GM23338 (cell line): ENCODE measurements around the gene NRF1. TPM values are rescaled to one million over a fixed set of nuclear protein-coding genes. Genes with fewer than 3 reads are reported as not detected.

ENCODE experiments used
- ATAC-seq: fragments of 200-7000 bp; cut with Tn5 transposase; 3 replicates; pipeline ENCODE4 v1.9.1; 2020
- DNase-seq: peaks from one replicate; pipeline ENCODE4 v3.0.0-alpha.2; 2015; ENCODE audit warnings: low spot score
- H2AFZ ChIP-seq: fragments of 200-600 bp; sonication (generic); 2 replicates; pipeline ENCODE4 v1.8.0; 2016; ENCODE audit warnings: antibody characterized with exemption, mild to moderate bottlenecking, moderate library complexity
- H3F3A ChIP-seq: fragments of 200-600 bp; sonication (generic); replicated peaks from 2 replicates; pipeline ENCODE4 v1.8.0; 2017; ENCODE audit warnings: antibody characterized with exemption, mixed run types, low read depth
- H3K27ac ChIP-seq: fragments of 200-600 bp; sonication (generic); 2 replicates; pipeline ENCODE4 v1.6.1; 2016; ENCODE audit warnings: low read depth
- H3K27me3 ChIP-seq: fragments of 200-600 bp; sonication (generic); 2 replicates; pipeline ENCODE4 v1.8.0; 2016; ENCODE audit warnings: mild to moderate bottlenecking, mixed run types, moderate library complexity; ENCODE audit not compliant: insufficient read depth
- H3K36me3 ChIP-seq: fragments of 200-600 bp; sonication (generic); 2 replicates; pipeline ENCODE4 v1.8.0; 2016; ENCODE audit warnings: mild to moderate bottlenecking; ENCODE audit not compliant: insufficient read depth
- H3K4me1 ChIP-seq: fragments of 200-600 bp; sonication (generic); 2 replicates; pipeline ENCODE4 v1.8.0; 2016; ENCODE audit warnings: mild to moderate bottlenecking, moderate library complexity; ENCODE audit not compliant: insufficient read depth
- H3K4me2 ChIP-seq: fragments of 200-600 bp; sonication (generic); 2 replicates; pipeline ENCODE4 v1.7.1; 2017; ENCODE audit warnings: mixed run types
- H3K4me3 ChIP-seq: fragments of 200-600 bp; sonication (generic); 2 replicates; pipeline ENCODE4 v1.6.1; 2016; ENCODE audit warnings: mixed run types
- H3K79me2 ChIP-seq: fragments of 200-600 bp; sonication (generic); replicated peaks from 2 replicates; pipeline ENCODE4 v1.8.0; 2017; ENCODE audit warnings: mild to moderate bottlenecking; ENCODE audit not compliant: insufficient read depth
- H3K9me2 ChIP-seq: fragments of 200-600 bp; sonication (generic); 2 replicates; pipeline ENCODE4 v1.8.0; 2017; ENCODE audit not compliant: insufficient read depth
- H4K20me1 ChIP-seq: fragments of 200-600 bp; sonication (generic); replicated peaks from 2 replicates; pipeline ENCODE4 v1.8.0; 2017; ENCODE audit warnings: mild to moderate bottlenecking; ENCODE audit not compliant: insufficient read depth
- H3K27ac Mint-ChIP-seq: 2 replicates; pipeline ENCODE4 v1.8.0; 2020; ENCODE audit warnings: inconsistent platforms, mild to moderate bottlenecking, moderate library complexity, mixed read lengths
- H3K27me3 Mint-ChIP-seq: 3 replicates; pipeline ENCODE4 v1.8.0; 2022; ENCODE audit warnings: low read depth, mild to moderate bottlenecking, moderate library complexity, mixed read lengths, inconsistent platforms; ENCODE audit not compliant: insufficient read depth, poor library complexity
- H3K36me3 Mint-ChIP-seq: 3 replicates; pipeline ENCODE4 v1.8.0; 2021; ENCODE audit warnings: low read depth, mild to moderate bottlenecking, inconsistent platforms, moderate library complexity, mixed read lengths
- H3K4me1 Mint-ChIP-seq: 3 replicates; pipeline ENCODE4 v1.8.0; 2020; ENCODE audit warnings: mild to moderate bottlenecking, inconsistent platforms, mixed read lengths
- H3K4me3 Mint-ChIP-seq: 3 replicates; pipeline ENCODE4 v1.8.0; 2021; ENCODE audit warnings: moderate library complexity, mild to moderate bottlenecking, inconsistent platforms, mixed read lengths
- H3K9me3 Mint-ChIP-seq: 3 replicates; pipeline ENCODE4 v1.8.0; 2020; ENCODE audit warnings: moderate library complexity, mild to moderate bottlenecking, inconsistent platforms, mixed read lengths
- CREB1 ChIP-seq: fragments of 250-450 bp; sonication (Bioruptor Pico); IDR thresholded peaks from 2 replicates; pipeline ENCODE4 v1.5.0; 2020; ENCODE audit warnings: low read depth, mild to moderate bottlenecking, moderate library complexity
- EZH2 ChIP-seq: fragments of 200-600 bp; sonication (generic); IDR thresholded peaks from one replicate; pipeline ENCODE4 v1.8.0; 2017; ENCODE audit warnings: antibody characterized with exemption, mild to moderate bottlenecking, low read depth; ENCODE audit not compliant: unreplicated experiment
- EZH2phosphoT487 ChIP-seq: fragments of 200-600 bp; sonication (generic); IDR thresholded peaks from one replicate; pipeline ENCODE4 v1.8.1; 2018; ENCODE audit warnings: antibody characterized with exemption; ENCODE audit not compliant: unreplicated experiment
- JUNB ChIP-seq: IDR thresholded peaks from one replicate; pipeline ENCODE4 v1.6.1; 2016; ENCODE audit warnings: antibody characterized with exemption; ENCODE audit not compliant: unreplicated experiment
- NANOG ChIP-seq: IDR thresholded peaks from 2 replicates; pipeline ENCODE4 v1.6.1; 2016; ENCODE audit warnings: antibody characterized with exemption, borderline replicate concordance
- POLR2AphosphoS5 ChIP-seq: IDR thresholded peaks from 2 replicates; pipeline ENCODE4 v1.6.1; 2016; ENCODE audit warnings: antibody characterized with exemption, low read depth
- STAT1 ChIP-seq: IDR thresholded peaks from one replicate; pipeline ENCODE4 v1.6.1; 2016; ENCODE audit warnings: antibody characterized with exemption; ENCODE audit not compliant: unreplicated experiment
- ZNF114 ChIP-seq: fragments of 250-450 bp; sonication (Bioruptor Pico); IDR thresholded peaks from 2 replicates; pipeline ENCODE4 v1.5.0; 2020; ENCODE audit warnings: mild to moderate bottlenecking, moderate library complexity
- ZNF331 ChIP-seq: fragments of 250-450 bp; sonication (Bioruptor Pico); IDR thresholded peaks from 2 replicates; pipeline ENCODE4 v1.5.0; 2020; ENCODE audit warnings: low read depth, mild to moderate bottlenecking, moderate library complexity
- polyA plus RNA-seq: library from polyadenylated mRNA; unstranded; fragments of >200 nt; fragmentation: Nextera tagmentation; extraction: Ambion mirVana; gene quantifications from 2 replicates; pipeline ENCODE4 v1.2.1, GENCODE V29; 2016
- total RNA-seq: library from RNA; depleted of rRNA; stranded (reverse); fragments of >200 nt; shearing (Covaris generic); gene quantifications from 2 replicates; pipeline ENCODE4 v1.2.3, GENCODE V29; 2014
- TF ChIP-seq, protein P1 (sequence below): fragments of 250-450 bp; sonication (Bioruptor Pico); IDR thresholded peaks from 2 replicates; pipeline ENCODE4 v1.5.0; 2020; ENCODE audit warnings: mild to moderate bottlenecking, moderate library complexity
- TF ChIP-seq, protein P2 (sequence below), 2 experiments: fragments of 200-600 bp in 1 of 2; sonication (generic) in 1 of 2; conservative IDR thresholded peaks; 2 replicates each; pipeline versions ENCODE4 v1.5.1 to v1.6.1; 2016 to 2017; ENCODE audit warnings: antibody characterized with exemption in 2 of 2, low read depth in 2 of 2, mild to moderate bottlenecking in 2 of 2, moderate library complexity in 1 of 2
- TF ChIP-seq, protein P3 (sequence below): IDR thresholded peaks from 2 replicates; pipeline ENCODE4 v1.6.1; 2016; ENCODE audit warnings: antibody characterized with exemption
- TF ChIP-seq, protein P4 (sequence below): IDR thresholded peaks from one replicate; pipeline ENCODE4 v1.6.1; 2018; ENCODE audit warnings: antibody characterized with exemption; ENCODE audit not compliant: unreplicated experiment

The NRF1 gene
- total and polyA plus RNA-seq, 2 experiments from 2014 or later, result 5.3 to 24.6 TPM

- H3K27ac ChIP-seq, result no peak overlapping the region
- no peak overlapping the region for H3K27ac Mint-ChIP-seq
- H3K9me2 ChIP-seq, result no peaks in the 10 kb centered on the region
- peaks cover 23% of the 10 kb centered on the region for H3K27me3 Mint-ChIP-seq
- peaks cover 4% of the 10 kb centered on the region; the same call in 1 of the 2 replicates for H3F3A ChIP-seq
- no peak overlapping the region for H2AFZ ChIP-seq
- ATAC-seq (no peak), DNase-seq (no peak)
- H3K4me3 ChIP-seq, result 0 out of 2 replicates have a peak overlapping the region, but pooled peaks have one; percentile 23
- H3K27me3 ChIP-seq, result peaks cover 3% of the 10 kb centered on the region; the same call in 1 of the 2 replicates
- peaks cover 50% of the 10 kb centered on the region for H3K4me1 ChIP-seq
- H3K79me2 ChIP-seq, result peaks cover 60% of the 10 kb centered on the region
- H3K4me2 ChIP-seq, result peak overlapping the region; percentile 100
- peaks cover 72% of the 10 kb centered on the region for H3K4me1 Mint-ChIP-seq
- no peak overlapping the region for H3K4me3 Mint-ChIP-seq
- no peaks in the 10 kb centered on the region; the same call in 1 of the 2 replicates for H3K36me3 ChIP-seq
- TF ChIP-seq, protein P1, sequence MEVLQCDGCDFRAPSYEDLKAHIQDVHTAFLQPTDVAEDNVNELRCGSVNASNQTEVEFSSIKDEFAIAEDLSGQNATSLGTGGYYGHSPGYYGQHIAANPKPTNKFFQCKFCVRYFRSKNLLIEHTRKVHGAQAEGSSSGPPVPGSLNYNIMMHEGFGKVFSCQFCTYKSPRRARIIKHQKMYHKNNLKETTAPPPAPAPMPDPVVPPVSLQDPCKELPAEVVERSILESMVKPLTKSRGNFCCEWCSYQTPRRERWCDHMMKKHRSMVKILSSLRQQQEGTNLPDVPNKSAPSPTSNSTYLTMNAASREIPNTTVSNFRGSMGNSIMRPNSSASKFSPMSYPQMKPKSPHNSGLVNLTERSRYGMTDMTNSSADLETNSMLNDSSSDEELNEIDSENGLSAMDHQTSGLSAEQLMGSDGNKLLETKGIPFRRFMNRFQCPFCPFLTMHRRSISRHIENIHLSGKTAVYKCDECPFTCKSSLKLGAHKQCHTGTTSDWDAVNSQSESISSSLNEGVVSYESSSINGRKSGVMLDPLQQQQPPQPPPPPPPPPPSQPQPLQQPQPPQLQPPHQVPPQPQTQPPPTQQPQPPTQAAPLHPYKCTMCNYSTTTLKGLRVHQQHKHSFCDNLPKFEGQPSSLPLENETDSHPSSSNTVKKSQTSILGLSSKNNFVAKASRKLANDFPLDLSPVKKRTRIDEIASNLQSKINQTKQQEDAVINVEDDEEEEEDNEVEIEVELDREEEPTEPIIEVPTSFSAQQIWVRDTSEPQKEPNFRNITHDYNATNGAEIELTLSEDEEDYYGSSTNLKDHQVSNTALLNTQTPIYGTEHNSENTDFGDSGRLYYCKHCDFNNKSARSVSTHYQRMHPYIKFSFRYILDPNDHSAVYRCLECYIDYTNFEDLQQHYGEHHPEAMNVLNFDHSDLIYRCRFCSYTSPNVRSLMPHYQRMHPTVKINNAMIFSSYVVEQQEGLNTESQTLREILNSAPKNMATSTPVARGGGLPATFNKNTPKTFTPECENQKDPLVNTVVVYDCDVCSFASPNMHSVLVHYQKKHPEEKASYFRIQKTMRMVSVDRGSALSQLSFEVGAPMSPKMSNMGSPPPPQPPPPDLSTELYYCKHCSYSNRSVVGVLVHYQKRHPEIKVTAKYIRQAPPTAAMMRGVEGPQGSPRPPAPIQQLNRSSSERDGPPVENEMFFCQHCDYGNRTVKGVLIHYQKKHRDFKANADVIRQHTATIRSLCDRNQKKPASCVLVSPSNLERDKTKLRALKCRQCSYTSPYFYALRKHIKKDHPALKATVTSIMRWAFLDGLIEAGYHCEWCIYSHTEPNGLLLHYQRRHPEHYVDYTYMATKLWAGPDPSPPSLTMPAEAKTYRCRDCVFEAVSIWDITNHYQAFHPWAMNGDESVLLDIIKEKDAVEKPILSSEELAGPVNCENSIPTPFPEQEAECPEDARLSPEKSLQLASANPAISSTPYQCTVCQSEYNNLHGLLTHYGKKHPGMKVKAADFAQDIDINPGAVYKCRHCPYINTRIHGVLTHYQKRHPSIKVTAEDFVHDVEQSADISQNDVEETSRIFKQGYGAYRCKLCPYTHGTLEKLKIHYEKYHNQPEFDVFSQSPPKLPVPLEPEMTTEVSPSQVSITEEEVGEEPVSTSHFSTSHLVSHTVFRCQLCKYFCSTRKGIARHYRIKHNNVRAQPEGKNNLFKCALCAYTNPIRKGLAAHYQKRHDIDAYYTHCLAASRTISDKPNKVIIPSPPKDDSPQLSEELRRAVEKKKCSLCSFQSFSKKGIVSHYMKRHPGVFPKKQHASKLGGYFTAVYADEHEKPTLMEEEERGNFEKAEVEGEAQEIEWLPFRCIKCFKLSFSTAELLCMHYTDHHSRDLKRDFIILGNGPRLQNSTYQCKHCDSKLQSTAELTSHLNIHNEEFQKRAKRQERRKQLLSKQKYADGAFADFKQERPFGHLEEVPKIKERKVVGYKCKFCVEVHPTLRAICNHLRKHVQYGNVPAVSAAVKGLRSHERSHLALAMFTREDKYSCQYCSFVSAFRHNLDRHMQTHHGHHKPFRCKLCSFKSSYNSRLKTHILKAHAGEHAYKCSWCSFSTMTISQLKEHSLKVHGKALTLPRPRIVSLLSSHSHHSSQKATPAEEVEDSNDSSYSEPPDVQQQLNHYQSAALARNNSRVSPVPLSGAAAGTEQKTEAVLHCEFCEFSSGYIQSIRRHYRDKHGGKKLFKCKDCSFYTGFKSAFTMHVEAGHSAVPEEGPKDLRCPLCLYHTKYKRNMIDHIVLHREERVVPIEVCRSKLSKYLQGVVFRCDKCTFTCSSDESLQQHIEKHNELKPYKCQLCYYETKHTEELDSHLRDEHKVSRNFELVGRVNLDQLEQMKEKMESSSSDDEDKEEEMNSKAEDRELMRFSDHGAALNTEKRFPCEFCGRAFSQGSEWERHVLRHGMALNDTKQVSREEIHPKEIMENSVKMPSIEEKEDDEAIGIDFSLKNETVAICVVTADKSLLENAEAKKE (CRISPR knock-in tag), result no peak
- TF ChIP-seq CREB1 (CRISPR knock-in tag) (no peak), ZNF114 (CRISPR knock-in tag) (no peak), POLR2AphosphoS5 (no peak), NANOG (no peak), JUNB (no peak), STAT1 (no peak), ZNF331 (CRISPR knock-in tag) (no peak), EZH2 (no peak), EZH2phosphoT487 (no peak)
- TF ChIP-seq, protein P2, sequence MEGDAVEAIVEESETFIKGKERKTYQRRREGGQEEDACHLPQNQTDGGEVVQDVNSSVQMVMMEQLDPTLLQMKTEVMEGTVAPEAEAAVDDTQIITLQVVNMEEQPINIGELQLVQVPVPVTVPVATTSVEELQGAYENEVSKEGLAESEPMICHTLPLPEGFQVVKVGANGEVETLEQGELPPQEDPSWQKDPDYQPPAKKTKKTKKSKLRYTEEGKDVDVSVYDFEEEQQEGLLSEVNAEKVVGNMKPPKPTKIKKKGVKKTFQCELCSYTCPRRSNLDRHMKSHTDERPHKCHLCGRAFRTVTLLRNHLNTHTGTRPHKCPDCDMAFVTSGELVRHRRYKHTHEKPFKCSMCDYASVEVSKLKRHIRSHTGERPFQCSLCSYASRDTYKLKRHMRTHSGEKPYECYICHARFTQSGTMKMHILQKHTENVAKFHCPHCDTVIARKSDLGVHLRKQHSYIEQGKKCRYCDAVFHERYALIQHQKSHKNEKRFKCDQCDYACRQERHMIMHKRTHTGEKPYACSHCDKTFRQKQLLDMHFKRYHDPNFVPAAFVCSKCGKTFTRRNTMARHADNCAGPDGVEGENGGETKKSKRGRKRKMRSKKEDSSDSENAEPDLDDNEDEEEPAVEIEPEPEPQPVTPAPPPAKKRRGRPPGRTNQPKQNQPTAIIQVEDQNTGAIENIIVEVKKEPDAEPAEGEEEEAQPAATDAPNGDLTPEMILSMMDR (conservative IDR thresholded peaks at IDR 0.05; ENCODE audit: low read depth in 2 of 2), result no peak
- TF ChIP-seq, protein P3, sequence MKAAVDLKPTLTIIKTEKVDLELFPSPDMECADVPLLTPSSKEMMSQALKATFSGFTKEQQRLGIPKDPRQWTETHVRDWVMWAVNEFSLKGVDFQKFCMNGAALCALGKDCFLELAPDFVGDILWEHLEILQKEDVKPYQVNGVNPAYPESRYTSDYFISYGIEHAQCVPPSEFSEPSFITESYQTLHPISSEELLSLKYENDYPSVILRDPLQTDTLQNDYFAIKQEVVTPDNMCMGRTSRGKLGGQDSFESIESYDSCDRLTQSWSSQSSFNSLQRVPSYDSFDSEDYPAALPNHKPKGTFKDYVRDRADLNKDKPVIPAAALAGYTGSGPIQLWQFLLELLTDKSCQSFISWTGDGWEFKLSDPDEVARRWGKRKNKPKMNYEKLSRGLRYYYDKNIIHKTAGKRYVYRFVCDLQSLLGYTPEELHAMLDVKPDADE, result no peak
- TF ChIP-seq, protein P4, sequence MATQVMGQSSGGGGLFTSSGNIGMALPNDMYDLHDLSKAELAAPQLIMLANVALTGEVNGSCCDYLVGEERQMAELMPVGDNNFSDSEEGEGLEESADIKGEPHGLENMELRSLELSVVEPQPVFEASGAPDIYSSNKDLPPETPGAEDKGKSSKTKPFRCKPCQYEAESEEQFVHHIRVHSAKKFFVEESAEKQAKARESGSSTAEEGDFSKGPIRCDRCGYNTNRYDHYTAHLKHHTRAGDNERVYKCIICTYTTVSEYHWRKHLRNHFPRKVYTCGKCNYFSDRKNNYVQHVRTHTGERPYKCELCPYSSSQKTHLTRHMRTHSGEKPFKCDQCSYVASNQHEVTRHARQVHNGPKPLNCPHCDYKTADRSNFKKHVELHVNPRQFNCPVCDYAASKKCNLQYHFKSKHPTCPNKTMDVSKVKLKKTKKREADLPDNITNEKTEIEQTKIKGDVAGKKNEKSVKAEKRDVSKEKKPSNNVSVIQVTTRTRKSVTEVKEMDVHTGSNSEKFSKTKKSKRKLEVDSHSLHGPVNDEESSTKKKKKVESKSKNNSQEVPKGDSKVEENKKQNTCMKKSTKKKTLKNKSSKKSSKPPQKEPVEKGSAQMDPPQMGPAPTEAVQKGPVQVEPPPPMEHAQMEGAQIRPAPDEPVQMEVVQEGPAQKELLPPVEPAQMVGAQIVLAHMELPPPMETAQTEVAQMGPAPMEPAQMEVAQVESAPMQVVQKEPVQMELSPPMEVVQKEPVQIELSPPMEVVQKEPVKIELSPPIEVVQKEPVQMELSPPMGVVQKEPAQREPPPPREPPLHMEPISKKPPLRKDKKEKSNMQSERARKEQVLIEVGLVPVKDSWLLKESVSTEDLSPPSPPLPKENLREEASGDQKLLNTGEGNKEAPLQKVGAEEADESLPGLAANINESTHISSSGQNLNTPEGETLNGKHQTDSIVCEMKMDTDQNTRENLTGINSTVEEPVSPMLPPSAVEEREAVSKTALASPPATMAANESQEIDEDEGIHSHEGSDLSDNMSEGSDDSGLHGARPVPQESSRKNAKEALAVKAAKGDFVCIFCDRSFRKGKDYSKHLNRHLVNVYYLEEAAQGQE, result no peak
- H3K36me3 Mint-ChIP-seq, result peaks cover 47% of the 10 kb centered on the region
- no peaks in the 10 kb centered on the region; the same call in 2 of the 3 replicates for H3K9me3 Mint-ChIP-seq
- H4K20me1 ChIP-seq, result no peaks in the 10 kb centered on the region; the same call in 1 of the 2 replicates
These were observed 159.8 kb downstream of the NRF1 start for GRCh38 chr7:129771201-129771927.
